ENCODE data around the gene PLEKHA6.

DNA sequence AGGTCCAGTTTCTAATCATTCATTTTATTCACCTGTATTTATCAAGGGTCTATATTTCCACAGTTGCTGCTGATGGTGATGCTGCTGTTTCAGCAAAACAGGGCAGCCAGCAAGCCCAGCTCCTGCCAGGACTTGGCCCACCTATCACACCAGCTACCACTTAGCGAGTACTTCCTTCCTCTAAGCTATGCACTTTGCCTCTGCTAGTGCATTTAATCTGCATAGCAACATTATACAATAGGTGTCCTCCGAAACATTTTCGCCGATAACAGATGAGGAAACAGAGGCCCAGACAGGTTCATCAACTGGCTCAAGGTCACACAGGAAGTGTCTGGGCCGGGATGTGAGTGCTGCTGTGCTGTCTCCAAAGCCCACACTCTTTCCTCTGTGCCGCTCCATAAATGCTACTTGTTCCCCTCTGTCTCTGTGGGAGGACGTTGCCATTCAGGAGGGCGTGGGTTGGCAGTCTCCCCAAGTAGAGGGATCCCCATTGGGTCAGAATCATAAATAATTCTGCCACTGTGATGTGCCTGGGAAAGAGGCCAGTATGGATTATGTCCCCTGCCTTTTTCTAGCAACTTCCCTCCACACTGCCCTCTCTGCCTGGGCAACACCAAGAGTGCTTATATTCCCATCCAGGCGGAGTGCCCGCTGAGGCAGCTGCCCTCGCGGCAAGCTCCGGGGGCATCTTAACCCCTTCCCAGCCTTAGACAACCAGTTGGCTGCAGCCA, 9.4 kb upstream of the PLEKHA6 start:
- TF ChIP-seq GTF2F1 (IDR thresholded peaks at IDR 0.05; ENCODE audit: borderline replicate concordance, low read depth, low read length) (no peak), EZH2 (IDR thresholded peaks at IDR 0.05; ENCODE audit: low read depth, low read length, severe bottlenecking) (no peak), TAF1 (IDR thresholded peaks at IDR 0.05; ENCODE audit: low read depth, low read length) (no peak), SIX5 (IDR thresholded peaks at IDR 0.05; ENCODE audit: low read depth, low read length) (no peak), SIN3A (conservative IDR thresholded peaks at IDR 0.05 in 1 of 2, IDR thresholded peaks at IDR 0.05 in 1 of 2; ENCODE audit: low read depth in 1 of 2, low read length in 2 of 2) (no peak), EGR1 (IDR thresholded peaks at IDR 0.05; ENCODE audit: borderline replicate concordance, low read depth, low read length) (no peak)
- TF ChIP-seq, protein P1, sequence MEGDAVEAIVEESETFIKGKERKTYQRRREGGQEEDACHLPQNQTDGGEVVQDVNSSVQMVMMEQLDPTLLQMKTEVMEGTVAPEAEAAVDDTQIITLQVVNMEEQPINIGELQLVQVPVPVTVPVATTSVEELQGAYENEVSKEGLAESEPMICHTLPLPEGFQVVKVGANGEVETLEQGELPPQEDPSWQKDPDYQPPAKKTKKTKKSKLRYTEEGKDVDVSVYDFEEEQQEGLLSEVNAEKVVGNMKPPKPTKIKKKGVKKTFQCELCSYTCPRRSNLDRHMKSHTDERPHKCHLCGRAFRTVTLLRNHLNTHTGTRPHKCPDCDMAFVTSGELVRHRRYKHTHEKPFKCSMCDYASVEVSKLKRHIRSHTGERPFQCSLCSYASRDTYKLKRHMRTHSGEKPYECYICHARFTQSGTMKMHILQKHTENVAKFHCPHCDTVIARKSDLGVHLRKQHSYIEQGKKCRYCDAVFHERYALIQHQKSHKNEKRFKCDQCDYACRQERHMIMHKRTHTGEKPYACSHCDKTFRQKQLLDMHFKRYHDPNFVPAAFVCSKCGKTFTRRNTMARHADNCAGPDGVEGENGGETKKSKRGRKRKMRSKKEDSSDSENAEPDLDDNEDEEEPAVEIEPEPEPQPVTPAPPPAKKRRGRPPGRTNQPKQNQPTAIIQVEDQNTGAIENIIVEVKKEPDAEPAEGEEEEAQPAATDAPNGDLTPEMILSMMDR (IDR thresholded peaks at IDR 0.05; ENCODE audit: control extremely low read depth in 1 of 3, insufficient read depth in 1 of 3, low read depth in 1 of 3, low read length in 3 of 3): no peak
